Activated naive CD8-positive, alpha-beta T cell treated with anti-CD3 and anti-CD28 coated beads, Interleukin-2, amount 50 U/mL, for 24 hours (primary cell): ENCODE results near the gene TGFBI.

ENCODE experiments used
- ATAC-seq: fragments of 150-1000 bp; cut with Tn5 transposase; one replicate; pipeline ENCODE4 v1.10.0; 2021
- DNase-seq: peaks from one replicate; pipeline ENCODE4 v3.0.0; 2021
- H3K27ac Mint-ChIP-seq: one replicate; pipeline ENCODE4 v1.8.0; 2021; ENCODE audit warnings: mild to moderate bottlenecking, mixed read lengths
- H3K27me3 Mint-ChIP-seq: one replicate; pipeline ENCODE4 v1.8.0; 2021; ENCODE audit warnings: mixed read lengths
- H3K36me3 Mint-ChIP-seq: one replicate; pipeline ENCODE4 v1.8.0; 2021; ENCODE audit warnings: low read depth, mixed read lengths
- H3K4me1 Mint-ChIP-seq: one replicate; pipeline ENCODE4 v1.8.0; 2021; ENCODE audit warnings: mixed read lengths
- H3K4me3 Mint-ChIP-seq: one replicate; pipeline ENCODE4 v1.8.0; 2021; ENCODE audit warnings: mild to moderate bottlenecking, moderate library complexity, mixed read lengths
- H3K9me3 Mint-ChIP-seq: one replicate; pipeline ENCODE4 v1.8.0; 2021; ENCODE audit warnings: mixed read lengths

TGFBI gene

DNA sequence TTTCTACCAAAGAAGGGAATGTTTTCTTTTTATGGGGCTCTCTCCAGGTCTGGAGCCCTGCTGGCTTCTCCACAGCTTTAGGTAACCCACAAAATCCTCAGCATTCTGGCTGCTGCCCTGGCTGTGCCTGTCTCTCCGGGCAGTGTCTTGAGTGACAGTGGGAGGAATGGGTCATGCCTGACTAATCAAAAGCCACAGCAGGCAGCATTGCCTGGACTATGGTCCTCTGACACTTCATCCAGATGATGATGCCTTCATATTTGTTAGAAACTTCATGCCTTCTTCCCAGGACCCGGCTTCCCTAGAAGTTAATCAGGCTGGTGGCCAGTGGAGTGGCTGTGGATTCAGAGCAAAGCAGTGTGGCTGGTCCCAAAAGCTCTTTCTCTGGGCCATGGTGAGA is 32.2 kb upstream of the TGFBI start:
- H3K4me3 Mint-ChIP-seq, result no peak overlapping the region
- peaks cover 9% of the 10 kb centered on the region for H3K27me3 Mint-ChIP-seq
- no peaks in the 10 kb centered on the region for H3K4me1 Mint-ChIP-seq
- DNase-seq, result no peak
- H3K27ac Mint-ChIP-seq, result no peak overlapping the region
- H3K36me3 Mint-ChIP-seq, result no peaks in the 10 kb centered on the region
- ATAC-seq, result no peak
- H3K9me3 Mint-ChIP-seq, result no peaks in the 10 kb centered on the region

DNA sequence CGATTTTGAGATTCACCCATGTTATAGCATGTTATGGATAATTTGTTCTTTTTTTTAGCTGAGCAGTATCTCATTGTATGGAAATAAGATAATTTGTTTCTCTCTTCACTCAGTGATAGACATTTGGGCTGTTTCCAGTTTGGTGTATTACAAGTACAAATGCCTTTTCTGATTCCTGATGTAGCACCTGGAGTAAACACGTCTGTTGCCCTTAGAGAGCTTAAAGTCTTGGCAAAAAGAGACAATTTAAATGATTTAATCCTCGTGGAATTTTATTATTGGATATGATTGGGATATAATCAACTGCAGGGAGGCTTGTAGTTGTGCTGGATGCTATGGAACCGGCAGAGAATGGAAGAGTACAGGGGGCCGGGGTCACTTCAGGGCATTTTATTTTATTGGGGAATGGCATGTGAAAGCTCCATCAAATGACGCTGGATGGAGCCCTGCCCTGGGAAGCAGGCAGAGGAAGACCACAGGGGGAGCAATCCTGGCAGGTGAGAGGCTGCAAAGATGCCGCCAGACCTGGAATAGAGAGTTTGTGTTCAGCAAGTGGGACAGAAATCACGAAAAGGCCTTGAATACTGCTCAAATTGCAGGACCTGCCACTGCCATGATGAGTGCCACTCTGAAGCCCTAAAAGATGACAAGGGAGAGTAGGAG is 31.0 kb upstream of the TGFBI start:
- Mint-ChIP-seq H3K27ac (no peak overlapping the region), H3K4me3 (no peak overlapping the region), H3K4me1 (no peaks in the 10 kb centered on the region), H3K9me3 (no peaks in the 10 kb centered on the region), H3K27me3 (peaks cover 9% of the 10 kb centered on the region), H3K36me3 (no peaks in the 10 kb centered on the region)
- ATAC-seq, result no peak
- no peak for DNase-seq

DNA sequence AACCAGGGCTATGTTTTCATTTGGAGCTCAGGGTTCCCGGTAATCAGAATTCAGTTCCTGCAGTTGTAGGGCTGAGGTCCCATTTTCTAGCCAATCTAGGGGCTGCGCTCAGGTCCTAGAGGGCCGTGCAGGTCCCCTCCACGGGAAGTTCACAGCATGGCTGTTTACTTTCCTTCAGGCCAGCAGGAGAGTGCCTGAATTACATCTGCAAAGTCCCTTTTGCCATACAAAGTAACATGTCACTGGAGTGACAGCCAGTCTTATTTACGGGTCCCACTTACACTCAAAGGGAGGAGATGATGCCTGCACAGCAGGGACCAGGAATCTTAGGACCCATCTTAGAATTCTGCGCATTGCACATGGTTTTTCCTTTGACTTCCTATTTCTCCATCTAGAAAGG is 29.9 kb upstream of the TGFBI start:
- Mint-ChIP-seq H3K4me3 (no peak overlapping the region), H3K36me3 (no peaks in the 10 kb centered on the region), H3K27ac (no peak overlapping the region), H3K27me3 (peaks cover 9% of the 10 kb centered on the region), H3K4me1 (no peaks in the 10 kb centered on the region), H3K9me3 (no peaks in the 10 kb centered on the region)
- ATAC-seq (no peak), DNase-seq (no peak)

DNA sequence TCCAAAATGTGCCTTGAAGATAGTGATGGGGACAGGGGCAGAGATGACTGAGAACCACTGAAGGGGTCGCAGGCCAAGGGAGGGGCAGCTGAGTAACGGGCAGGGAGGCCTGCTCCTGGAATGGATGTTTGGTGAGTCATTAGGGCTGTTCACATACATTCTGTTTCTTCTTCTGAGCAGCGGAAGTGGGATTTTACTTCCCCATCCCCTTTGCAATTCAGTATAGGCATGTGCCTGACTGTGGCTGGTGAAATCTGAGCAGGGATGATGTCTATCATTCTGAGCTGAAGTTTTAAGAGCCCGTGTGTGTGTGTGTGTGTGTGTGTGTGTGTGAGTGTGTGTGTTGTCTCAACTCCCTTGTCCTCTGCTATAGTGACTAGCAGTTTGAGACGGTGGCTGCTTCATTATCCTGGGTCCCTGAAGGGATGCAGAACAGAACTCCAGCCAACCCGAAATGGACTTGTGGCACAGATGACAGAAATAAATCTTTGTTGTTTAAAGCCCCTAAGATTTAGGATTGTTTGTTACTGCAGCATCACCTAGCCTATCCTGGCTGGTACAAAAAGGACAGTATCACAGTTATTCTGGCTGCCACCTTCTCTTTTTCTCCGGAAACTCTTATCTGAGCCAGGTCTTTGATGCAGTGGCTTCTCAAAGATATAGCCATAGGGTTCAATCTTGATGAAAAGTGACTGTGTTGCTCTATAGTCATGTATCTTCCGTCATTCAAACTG is 29.2 kb upstream of the TGFBI start:
- no peak overlapping the region for H3K27ac Mint-ChIP-seq
- H3K27me3 Mint-ChIP-seq, result peaks cover 9% of the 10 kb centered on the region
- no peak overlapping the region for H3K4me3 Mint-ChIP-seq
- H3K9me3 Mint-ChIP-seq, result no peaks in the 10 kb centered on the region
- H3K36me3 Mint-ChIP-seq, result no peaks in the 10 kb centered on the region
- DNase-seq (no peak), ATAC-seq (no peak)
- H3K4me1 Mint-ChIP-seq, result no peaks in the 10 kb centered on the region

DNA sequence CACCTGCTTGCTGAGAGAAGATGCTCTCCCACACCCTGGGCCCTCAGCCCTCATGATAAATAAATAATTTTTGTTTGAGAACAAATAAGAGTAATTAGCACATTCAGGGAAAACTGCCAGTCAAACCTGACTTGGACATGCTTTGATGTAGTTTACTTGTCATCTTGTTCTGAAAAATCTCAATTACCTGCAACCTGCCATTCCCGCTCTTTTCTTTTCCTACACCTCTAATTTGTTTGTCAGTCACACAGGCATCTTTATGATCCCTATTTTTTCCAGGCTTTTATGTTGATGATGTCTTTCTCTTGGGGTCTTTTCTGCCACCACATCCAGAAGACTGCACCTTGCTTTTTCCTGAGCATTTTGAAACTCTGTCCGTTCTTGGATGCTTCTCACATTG is 28.6 kb upstream of the TGFBI start:
- Mint-ChIP-seq H3K27ac (no peak overlapping the region), H3K4me1 (no peaks in the 10 kb centered on the region), H3K4me3 (no peak overlapping the region)

DNA sequence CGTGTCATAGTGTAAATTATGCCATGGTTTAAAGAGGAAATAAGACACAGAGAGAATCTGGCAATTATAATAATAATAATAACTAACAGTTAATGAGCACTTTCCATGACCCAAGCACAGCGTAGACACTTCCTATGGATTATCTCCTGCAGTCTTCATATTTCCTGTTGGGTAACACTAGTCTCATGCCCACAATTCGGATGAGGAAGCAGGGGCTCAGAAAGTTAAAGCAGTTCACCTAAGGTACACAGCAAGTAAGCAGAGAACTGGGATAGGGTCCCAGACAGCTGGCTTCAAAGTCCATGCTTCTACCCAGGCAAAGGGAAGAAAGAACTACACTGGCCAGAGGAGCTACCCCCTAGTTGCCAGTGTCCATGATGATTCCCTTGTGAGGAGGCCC is 27.9 kb upstream of the TGFBI start:
- Mint-ChIP-seq H3K27ac (no peak overlapping the region), H3K27me3 (peaks cover 5% of the 10 kb centered on the region), H3K4me1 (no peaks in the 10 kb centered on the region), H3K36me3 (no peaks in the 10 kb centered on the region), H3K9me3 (no peaks in the 10 kb centered on the region), H3K4me3 (no peak overlapping the region)
- DNase-seq (no peak), ATAC-seq (no peak)

More for the DNA sequence above, 28.6 kb upstream of the TGFBI start:
- Mint-ChIP-seq H3K36me3 (no peaks in the 10 kb centered on the region), H3K9me3 (no peaks in the 10 kb centered on the region), H3K27me3 (peaks cover 5% of the 10 kb centered on the region)
- ATAC-seq, result no peak
- DNase-seq, result no peak

DNA sequence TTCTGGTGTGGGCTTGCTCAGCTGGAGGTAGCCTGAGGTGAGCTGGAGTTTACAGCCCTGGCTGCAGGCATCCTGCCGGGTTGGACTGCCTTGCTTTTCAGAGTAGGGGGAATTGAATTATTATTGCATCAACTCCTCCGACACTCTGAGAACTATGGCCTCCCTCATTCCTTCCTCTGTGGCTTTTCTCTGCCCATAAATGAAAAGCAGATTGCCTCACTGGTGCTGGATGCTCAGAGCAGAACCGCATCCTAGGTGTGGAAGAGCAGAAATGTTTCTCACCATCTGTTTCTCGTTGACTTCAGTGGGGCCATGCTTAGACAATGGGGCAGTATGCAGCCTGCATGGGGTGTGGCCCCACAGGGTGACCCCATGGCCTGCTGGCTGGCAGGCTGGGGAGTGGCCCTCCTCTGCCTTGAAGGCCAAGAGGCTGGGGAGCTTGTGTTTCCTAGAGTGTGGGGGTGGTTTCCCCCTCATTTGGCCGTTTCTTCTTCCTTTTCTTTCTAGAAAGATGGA is 27.3 kb upstream of the TGFBI start:
- Mint-ChIP-seq H3K4me3 (no peak overlapping the region), H3K27ac (no peak overlapping the region), H3K36me3 (no peaks in the 10 kb centered on the region), H3K9me3 (no peaks in the 10 kb centered on the region), H3K4me1 (no peaks in the 10 kb centered on the region), H3K27me3 (peaks cover 5% of the 10 kb centered on the region)
- ATAC-seq (no peak), DNase-seq (no peak)

- no peak overlapping the region for H3K4me3 Mint-ChIP-seq
- H3K27me3 Mint-ChIP-seq, result no peaks in the 10 kb centered on the region
- H3K4me1 Mint-ChIP-seq, result no peaks in the 10 kb centered on the region
- no peaks in the 10 kb centered on the region for H3K36me3 Mint-ChIP-seq
- no peaks in the 10 kb centered on the region for H3K9me3 Mint-ChIP-seq
- H3K27ac Mint-ChIP-seq, result no peak overlapping the region
- DNase-seq (no peak), ATAC-seq (no peak)
Measured at GRCh38 chr5:136004436-136004835, 24.4 kb upstream of the TGFBI start.

DNA sequence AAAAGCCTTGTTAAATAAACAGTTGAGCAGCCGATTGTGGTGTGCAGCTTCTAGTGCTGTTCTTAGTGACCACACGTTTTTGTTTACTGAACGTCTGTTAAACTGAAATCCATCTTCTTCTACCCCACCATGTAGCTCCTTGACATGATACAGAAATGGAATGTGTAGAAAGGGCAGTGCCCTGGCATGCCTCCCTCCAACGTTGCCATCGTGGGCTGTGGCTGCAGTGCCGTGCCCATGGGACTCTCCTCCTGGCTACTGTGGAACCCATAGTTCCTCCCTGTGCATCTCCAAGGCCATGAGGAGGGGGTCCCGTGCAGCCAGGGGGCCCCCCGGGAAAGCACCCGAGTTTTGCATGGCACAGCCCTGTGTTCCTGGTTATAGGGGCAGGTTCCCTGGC is 23.3 kb upstream of the TGFBI start:
- H3K36me3 Mint-ChIP-seq, result no peaks in the 10 kb centered on the region
- H3K27ac Mint-ChIP-seq, result no peak overlapping the region
- H3K4me1 Mint-ChIP-seq, result no peaks in the 10 kb centered on the region
- no peaks in the 10 kb centered on the region for H3K9me3 Mint-ChIP-seq
- no peak for ATAC-seq
- peaks cover 3% of the 10 kb centered on the region for H3K27me3 Mint-ChIP-seq
- DNase-seq, result no peak
- H3K4me3 Mint-ChIP-seq, result no peak overlapping the region

DNA sequence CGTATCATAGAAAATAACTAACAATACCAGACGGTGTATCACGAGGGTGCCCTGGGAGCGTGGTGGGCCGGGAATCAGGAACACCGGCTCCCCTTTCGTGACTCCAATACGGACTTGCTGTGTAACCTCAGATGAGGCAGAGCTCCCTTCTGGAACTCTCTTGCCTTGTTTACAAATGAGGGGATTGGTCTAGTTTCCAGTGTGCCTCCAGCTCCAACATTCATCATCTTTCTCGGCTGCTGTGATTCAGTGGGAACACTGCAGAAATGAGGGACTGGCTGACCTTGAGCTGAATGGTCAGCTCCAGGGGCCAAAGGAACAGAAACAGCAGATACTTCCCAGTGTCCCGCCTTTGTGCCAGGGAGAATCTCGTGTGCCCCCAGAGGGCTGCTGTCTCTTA is 22.6 kb upstream of the TGFBI start:
- H3K27ac Mint-ChIP-seq, result no peak overlapping the region
- H3K4me3 Mint-ChIP-seq, result no peak overlapping the region
- DNase-seq (no peak), ATAC-seq (no peak)
- no peaks in the 10 kb centered on the region for H3K36me3 Mint-ChIP-seq
- H3K4me1 Mint-ChIP-seq, result no peaks in the 10 kb centered on the region
- H3K27me3 Mint-ChIP-seq, result peaks cover 7% of the 10 kb centered on the region
- no peaks in the 10 kb centered on the region for H3K9me3 Mint-ChIP-seq

GRCh38 chr5:136006761-136007251 is 22.0 kb upstream of the TGFBI start:
- DNase-seq (no peak), ATAC-seq (no peak)
- Mint-ChIP-seq H3K36me3 (no peaks in the 10 kb centered on the region), H3K4me3 (no peak overlapping the region), H3K27me3 (peaks cover 9% of the 10 kb centered on the region), H3K9me3 (no peaks in the 10 kb centered on the region), H3K27ac (no peak overlapping the region), H3K4me1 (no peaks in the 10 kb centered on the region)

- Mint-ChIP-seq H3K36me3 (no peaks in the 10 kb centered on the region), H3K4me3 (no peak overlapping the region), H3K27ac (no peak overlapping the region), H3K9me3 (no peaks in the 10 kb centered on the region), H3K4me1 (no peaks in the 10 kb centered on the region), H3K27me3 (peaks cover 11% of the 10 kb centered on the region)
- ATAC-seq, result no peak
- DNase-seq, result no peak
Measured at GRCh38 chr5:136007271-136007670, 21.5 kb upstream of the TGFBI start.

DNA sequence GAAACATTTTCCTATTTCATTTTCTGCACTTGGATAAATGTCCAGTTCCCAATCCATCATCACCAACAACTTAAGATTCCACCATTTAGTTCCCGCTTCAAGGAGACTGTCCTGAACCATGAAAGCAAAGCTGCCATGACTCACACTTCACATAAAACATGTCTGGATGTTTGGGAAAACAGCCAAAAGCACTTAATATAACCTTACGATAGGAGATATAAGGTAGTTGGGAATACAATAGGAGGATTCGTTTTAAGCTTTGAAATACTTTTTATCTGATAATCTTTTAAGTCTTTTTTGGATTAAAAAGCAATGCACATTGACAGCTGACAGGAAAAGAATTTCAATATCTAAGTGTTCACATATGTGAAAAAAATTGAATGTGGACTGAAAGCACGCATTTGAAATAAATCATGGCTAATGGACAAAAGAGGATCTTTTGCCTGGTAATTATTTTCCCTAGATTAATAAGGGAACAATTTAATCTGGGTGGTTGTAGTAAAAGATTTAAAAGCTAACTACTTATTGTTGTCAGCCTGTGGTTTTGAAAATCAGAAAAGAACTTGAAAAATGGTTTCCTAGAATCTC is 17.3 kb upstream of the TGFBI start:
- peaks cover 25% of the 10 kb centered on the region for H3K27me3 Mint-ChIP-seq
- no peaks in the 10 kb centered on the region for H3K4me1 Mint-ChIP-seq
- H3K4me3 Mint-ChIP-seq, result no peak overlapping the region
- H3K9me3 Mint-ChIP-seq, result no peaks in the 10 kb centered on the region
- ATAC-seq (no peak), DNase-seq (no peak)
- no peaks in the 10 kb centered on the region for H3K36me3 Mint-ChIP-seq
- no peak overlapping the region for H3K27ac Mint-ChIP-seq

- Mint-ChIP-seq H3K27ac (no peak overlapping the region), H3K4me1 (peaks cover under 1% of the 10 kb centered on the region), H3K9me3 (no peaks in the 10 kb centered on the region), H3K27me3 (peaks cover 25% of the 10 kb centered on the region), H3K4me3 (no peak overlapping the region), H3K36me3 (no peaks in the 10 kb centered on the region)
- ATAC-seq, result no peak
- DNase-seq, result no peak
Measured at GRCh38 chr5:136012041-136012804, 16.6 kb upstream of the TGFBI start.
